Esophagus muscularis mucosa (tissue), 4 donors: ENCODE measurements around the gene NME2.

Experiments used
- CTCF ChIP-seq, 3 experiments: fragments of 200-600 bp in 2 of 3; fragments of 450-650 bp in 1 of 3; sonication (generic) in 2 of 3; IDR thresholded peaks; one replicate each; pipeline ENCODE4 v1.5.1; 2017 to 2019; ENCODE audit warnings: antibody characterized with exemption in 3 of 3, mild to moderate bottlenecking in 2 of 3, moderate library complexity in 1 of 3
- EP300 ChIP-seq: sonication (generic); formaldehyde crosslinking; IDR thresholded peaks from one replicate; pipeline ENCODE4 v1.6.1; 2017; ENCODE audit warnings: antibody characterized with exemption
- POLR2A ChIP-seq: fragments of 450-650 bp; IDR thresholded peaks from one replicate; pipeline ENCODE4 v1.6.1; 2017; ENCODE audit warnings: antibody characterized with exemption, moderate library complexity, mild to moderate bottlenecking, low read depth
- POLR2AphosphoS5 ChIP-seq, 2 donors: sonication (generic); formaldehyde crosslinking; IDR thresholded peaks; one replicate each; pipeline ENCODE4 v1.6.1; 2017; ENCODE audit warnings: antibody characterized with exemption in 2 of 2

GRCh38 chr17:51118330-51119195 lies 47.6 kb upstream of the NME2 start:
- TF ChIP-seq CTCF (IDR thresholded peaks at IDR 0.05) (no peak), POLR2AphosphoS5 (IDR thresholded peaks at IDR 0.05) (peak; percentile 5 to 15), EP300 (no peak), POLR2A (no peak)
